ENCODE data around the gene ERC1.

DNA sequence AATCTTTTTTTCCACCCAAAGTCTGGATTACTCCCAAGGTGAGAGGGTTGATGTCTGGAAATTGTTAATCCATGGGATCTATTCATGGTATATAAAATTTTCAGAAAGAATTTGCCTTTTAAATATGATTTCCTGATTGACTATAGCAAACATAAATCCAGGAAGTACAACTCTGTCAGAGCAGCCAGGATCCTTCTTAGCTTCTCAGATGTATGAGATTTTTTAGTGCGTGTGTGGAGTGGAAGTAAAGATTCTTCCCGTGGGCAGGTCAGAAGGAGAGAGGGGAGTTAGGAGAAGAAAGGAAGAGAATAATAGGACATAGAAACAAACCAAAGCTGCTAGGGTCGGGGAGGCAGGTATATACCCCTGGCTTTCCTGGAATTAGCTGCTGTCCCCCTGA is 444.0 kb downstream of the ERC1 start:
- TF ChIP-seq, protein P1, sequence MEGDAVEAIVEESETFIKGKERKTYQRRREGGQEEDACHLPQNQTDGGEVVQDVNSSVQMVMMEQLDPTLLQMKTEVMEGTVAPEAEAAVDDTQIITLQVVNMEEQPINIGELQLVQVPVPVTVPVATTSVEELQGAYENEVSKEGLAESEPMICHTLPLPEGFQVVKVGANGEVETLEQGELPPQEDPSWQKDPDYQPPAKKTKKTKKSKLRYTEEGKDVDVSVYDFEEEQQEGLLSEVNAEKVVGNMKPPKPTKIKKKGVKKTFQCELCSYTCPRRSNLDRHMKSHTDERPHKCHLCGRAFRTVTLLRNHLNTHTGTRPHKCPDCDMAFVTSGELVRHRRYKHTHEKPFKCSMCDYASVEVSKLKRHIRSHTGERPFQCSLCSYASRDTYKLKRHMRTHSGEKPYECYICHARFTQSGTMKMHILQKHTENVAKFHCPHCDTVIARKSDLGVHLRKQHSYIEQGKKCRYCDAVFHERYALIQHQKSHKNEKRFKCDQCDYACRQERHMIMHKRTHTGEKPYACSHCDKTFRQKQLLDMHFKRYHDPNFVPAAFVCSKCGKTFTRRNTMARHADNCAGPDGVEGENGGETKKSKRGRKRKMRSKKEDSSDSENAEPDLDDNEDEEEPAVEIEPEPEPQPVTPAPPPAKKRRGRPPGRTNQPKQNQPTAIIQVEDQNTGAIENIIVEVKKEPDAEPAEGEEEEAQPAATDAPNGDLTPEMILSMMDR (IDR thresholded peaks at IDR 0.05; ENCODE audit: poor library complexity): no peak
- no peak for TF ChIP-seq EZH2 (IDR thresholded peaks at IDR 0.05; ENCODE audit: borderline replicate concordance)

All from hepatocyte (in vitro differentiated cells).